MM.1S (cell line): ENCODE measurements around the gene ARHGAP23.

Experiments used
- DNase-seq: peaks from one replicate; pipeline ENCODE4 v3.0.0-alpha.2; 2015
- H2AFZ ChIP-seq: fragments of 300-600 bp; sonication (generic); 2 replicates; pipeline ENCODE4 v1.6.0; 2016; ENCODE audit warnings: antibody characterized with exemption, low read length
- H3F3A ChIP-seq: fragments of 300-600 bp; sonication (generic); 2 replicates; pipeline ENCODE4 v1.6.1; 2016; ENCODE audit warnings: mild to moderate bottlenecking, antibody characterized with exemption, low read length, moderate library complexity, mixed read lengths; ENCODE audit not compliant: insufficient read depth
- H3K27ac ChIP-seq: fragments of 300-600 bp; sonication (generic); 2 replicates; pipeline ENCODE4 v1.5.1; 2016; ENCODE audit warnings: mild to moderate bottlenecking, low read length
- H3K27me3 ChIP-seq: fragments of 300-600 bp; sonication (generic); replicated peaks from 2 replicates; pipeline ENCODE4 v1.6.0; 2016; ENCODE audit warnings: low read length; ENCODE audit not compliant: insufficient read depth
- H3K36me3 ChIP-seq: fragments of 300-600 bp; sonication (generic); replicated peaks from 2 replicates; pipeline ENCODE4 v1.6.1; 2016; ENCODE audit warnings: mild to moderate bottlenecking, low read length, mixed read lengths; ENCODE audit not compliant: insufficient read depth
- H3K4me1 ChIP-seq: fragments of 300-600 bp; sonication (generic); 2 replicates; pipeline ENCODE4 v1.6.1; 2016; ENCODE audit warnings: low read length, mixed read lengths
- H3K4me2 ChIP-seq: fragments of 300-600 bp; sonication (generic); 2 replicates; pipeline ENCODE4 v1.6.0; 2016; ENCODE audit warnings: low read depth, low read length
- H3K4me3 ChIP-seq: fragments of 300-600 bp; sonication (generic); 2 replicates; pipeline ENCODE4 v1.5.1; 2016; ENCODE audit warnings: low read length, mixed read lengths
- H3K79me2 ChIP-seq: fragments of 300-600 bp; sonication (generic); 2 replicates; pipeline ENCODE4 v1.6.1; 2016; ENCODE audit warnings: mixed run types, low read length, mixed read lengths
- H3K9ac ChIP-seq: fragments of 300-600 bp; sonication (generic); 2 replicates; pipeline ENCODE4 v1.6.1; 2016; ENCODE audit warnings: low read length, mixed read lengths
- H3K9me2 ChIP-seq: fragments of 300-600 bp; sonication (generic); replicated peaks from 2 replicates; pipeline ENCODE4 v1.6.1; 2016; ENCODE audit warnings: mild to moderate bottlenecking, low read length, mixed read lengths; ENCODE audit not compliant: insufficient read depth
- H3K9me3 ChIP-seq: fragments of 300-600 bp; sonication (generic); replicated peaks from 2 replicates; pipeline ENCODE4 v1.6.1; 2016; ENCODE audit warnings: mild to moderate bottlenecking, low read length, mixed read lengths; ENCODE audit not compliant: insufficient read depth
- H4K20me1 ChIP-seq: fragments of 300-600 bp; sonication (generic); 2 replicates; pipeline ENCODE4 v1.6.1; 2016; ENCODE audit warnings: mild to moderate bottlenecking, low read length, moderate library complexity, mixed read lengths; ENCODE audit not compliant: insufficient read depth
- EZH2 ChIP-seq: fragments of 300-600 bp; sonication (generic); optimal IDR thresholded peaks from 2 replicates; pipeline ENCODE3; 2017; ENCODE audit warnings: low read depth, mild to moderate bottlenecking, antibody characterized with exemption, low read length, mixed read lengths
- EZH2phosphoT487 ChIP-seq: fragments of 300-600 bp; sonication (generic); IDR thresholded peaks from 2 replicates; pipeline ENCODE4 v1.6.1; 2018; ENCODE audit warnings: antibody characterized with exemption, low read length
- TF ChIP-seq, protein P1 (sequence below): fragments of 300-600 bp; sonication (generic); IDR thresholded peaks from 2 replicates; pipeline ENCODE4 v1.5.1; 2016; ENCODE audit warnings: antibody characterized with exemption, low read length, mixed read lengths

The ARHGAP23 gene

GRCh38 chr17:38441429-38442061, 13.3 kb downstream of the ARHGAP23 start:
- no peaks in the 10 kb centered on the region for H3K36me3 ChIP-seq
- no peaks in the 10 kb centered on the region for H3K27me3 ChIP-seq
- TF ChIP-seq EZH2 (no peak), EZH2phosphoT487 (no peak)
- TF ChIP-seq, protein P1, sequence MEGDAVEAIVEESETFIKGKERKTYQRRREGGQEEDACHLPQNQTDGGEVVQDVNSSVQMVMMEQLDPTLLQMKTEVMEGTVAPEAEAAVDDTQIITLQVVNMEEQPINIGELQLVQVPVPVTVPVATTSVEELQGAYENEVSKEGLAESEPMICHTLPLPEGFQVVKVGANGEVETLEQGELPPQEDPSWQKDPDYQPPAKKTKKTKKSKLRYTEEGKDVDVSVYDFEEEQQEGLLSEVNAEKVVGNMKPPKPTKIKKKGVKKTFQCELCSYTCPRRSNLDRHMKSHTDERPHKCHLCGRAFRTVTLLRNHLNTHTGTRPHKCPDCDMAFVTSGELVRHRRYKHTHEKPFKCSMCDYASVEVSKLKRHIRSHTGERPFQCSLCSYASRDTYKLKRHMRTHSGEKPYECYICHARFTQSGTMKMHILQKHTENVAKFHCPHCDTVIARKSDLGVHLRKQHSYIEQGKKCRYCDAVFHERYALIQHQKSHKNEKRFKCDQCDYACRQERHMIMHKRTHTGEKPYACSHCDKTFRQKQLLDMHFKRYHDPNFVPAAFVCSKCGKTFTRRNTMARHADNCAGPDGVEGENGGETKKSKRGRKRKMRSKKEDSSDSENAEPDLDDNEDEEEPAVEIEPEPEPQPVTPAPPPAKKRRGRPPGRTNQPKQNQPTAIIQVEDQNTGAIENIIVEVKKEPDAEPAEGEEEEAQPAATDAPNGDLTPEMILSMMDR: no peak
- no peaks in the 10 kb centered on the region for H4K20me1 ChIP-seq
- peaks cover 16% of the 10 kb centered on the region for H3F3A ChIP-seq
- peaks cover 36% of the 10 kb centered on the region for H3K4me1 ChIP-seq
- no peaks in the 10 kb centered on the region for H3K9me2 ChIP-seq
- H2AFZ ChIP-seq: no peak overlapping the region
- H3K9ac ChIP-seq: no peak overlapping the region
- no peak overlapping the region for H3K4me3 ChIP-seq
- no peak overlapping the region for H3K27ac ChIP-seq
- H3K79me2 ChIP-seq: peaks cover 90% of the 10 kb centered on the region
- H3K9me3 ChIP-seq: no peaks in the 10 kb centered on the region
- H3K4me2 ChIP-seq: no peak overlapping the region
- no peak for DNase-seq

DNA sequence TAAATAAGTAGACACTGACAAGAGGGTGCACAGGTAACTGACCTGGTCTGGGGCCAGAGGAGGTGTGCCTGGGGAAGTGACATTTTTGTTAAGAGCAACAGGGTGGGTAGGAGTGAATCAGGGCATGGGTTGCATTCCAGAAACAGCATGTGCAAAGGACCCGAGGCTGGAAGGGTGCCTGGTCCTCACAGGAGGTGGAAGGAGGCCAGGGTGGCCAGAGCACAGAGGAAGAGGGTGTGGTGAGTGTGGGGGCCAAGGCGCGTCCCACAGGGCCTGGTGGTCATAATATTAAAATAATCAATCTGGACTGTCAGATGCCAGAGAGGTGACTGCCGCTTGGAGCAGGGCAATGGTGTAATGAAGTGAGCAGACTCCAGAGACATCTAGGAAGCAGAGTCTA, 14.3 kb downstream of the ARHGAP23 start:
- H4K20me1 ChIP-seq: no peaks in the 10 kb centered on the region
- no peaks in the 10 kb centered on the region for H3K9me2 ChIP-seq
- H3K4me1 ChIP-seq: peaks cover 36% of the 10 kb centered on the region
- no peaks in the 10 kb centered on the region for H3K9me3 ChIP-seq
- H3K79me2 ChIP-seq: peaks cover 88% of the 10 kb centered on the region
- peak overlapping the region; percentile 57; the same call in 1 of the 2 replicates for H3K4me2 ChIP-seq
- DNase-seq: no peak
- H3K4me3 ChIP-seq: no peak overlapping the region
- TF ChIP-seq EZH2 (no peak), EZH2phosphoT487 (no peak)
- TF ChIP-seq, protein P1: no peak
- H3K27me3 ChIP-seq: no peaks in the 10 kb centered on the region
- peak overlapping the region; percentile 31; the same call in 1 of the 2 replicates for H3K9ac ChIP-seq
- peak overlapping the region; percentile 78 for H3K27ac ChIP-seq
- peaks cover 16% of the 10 kb centered on the region for H3F3A ChIP-seq
- no peaks in the 10 kb centered on the region for H3K36me3 ChIP-seq
- no peak overlapping the region for H2AFZ ChIP-seq

- H3K27ac ChIP-seq: peak overlapping the region; percentile 78
- H3F3A ChIP-seq: peaks cover 16% of the 10 kb centered on the region
- H4K20me1 ChIP-seq: no peaks in the 10 kb centered on the region
- H3K4me2 ChIP-seq: peak overlapping the region; percentile 97
- TF ChIP-seq EZH2 (no peak), EZH2phosphoT487 (no peak)
- TF ChIP-seq, protein P1: no peak
- H3K9ac ChIP-seq: peak overlapping the region; percentile 41; the same call in 1 of the 2 replicates
- H2AFZ ChIP-seq: 0 out of 2 replicates have a peak overlapping the region, but pooled peaks have one; percentile 25
- no peaks in the 10 kb centered on the region for H3K36me3 ChIP-seq
- peaks cover 88% of the 10 kb centered on the region for H3K79me2 ChIP-seq
- no peaks in the 10 kb centered on the region for H3K27me3 ChIP-seq
- no peaks in the 10 kb centered on the region for H3K9me2 ChIP-seq
- H3K4me3 ChIP-seq: peak overlapping the region; percentile 49
- peaks cover 36% of the 10 kb centered on the region for H3K4me1 ChIP-seq
- DNase-seq: peak; percentile 92
- H3K9me3 ChIP-seq: no peaks in the 10 kb centered on the region
Observed at GRCh38 chr17:38443356-38444031, 15.2 kb downstream of the ARHGAP23 start.
